ENCODE data around the gene ATXN1.
"Not testable (repeated sequence)": the region's sequence is repeated elsewhere in the genome, so short reads cannot be mapped to it uniquely, and the experiment has no call there.

Gene ATXN1

DNA sequence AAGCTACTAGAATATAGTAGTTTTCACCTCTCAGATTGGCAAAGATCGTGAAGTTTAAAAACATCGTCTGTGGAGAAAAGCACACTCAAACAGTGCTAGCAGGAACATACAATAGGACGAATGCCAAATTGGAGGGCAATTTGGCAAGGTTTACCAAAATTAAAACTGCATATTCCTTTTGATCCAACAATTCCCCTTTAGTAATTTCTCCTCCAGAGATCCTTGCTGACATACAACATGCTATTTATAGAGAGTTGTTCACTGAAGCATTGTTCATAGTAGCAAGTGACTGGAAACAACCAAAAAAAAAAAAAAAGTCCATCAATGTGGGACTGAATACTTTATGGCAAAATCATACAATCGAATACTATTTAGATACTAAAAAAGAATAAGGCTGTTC is 202.2 kb downstream of the ATXN1 start:
- DNase-seq, result no peak

DNA sequence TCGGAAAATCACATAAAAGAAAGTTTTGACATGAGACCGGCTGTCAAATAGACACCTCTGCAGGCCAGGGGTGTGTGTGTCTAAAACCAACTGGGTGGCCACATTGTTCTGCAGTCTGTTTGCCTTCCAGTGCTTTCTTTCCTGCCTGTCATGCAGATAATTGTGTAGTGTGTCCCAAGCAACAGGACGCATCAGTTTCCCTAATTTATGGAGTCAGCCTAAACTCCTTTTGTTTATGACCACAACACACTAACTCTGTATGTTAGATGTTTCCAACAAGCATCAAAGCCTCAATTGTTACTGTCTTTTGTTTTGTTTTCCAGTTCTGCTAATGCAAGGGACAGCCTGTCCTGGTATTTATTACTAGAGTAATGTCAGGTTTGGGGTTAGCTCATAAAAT is 205.7 kb downstream of the ATXN1 start:
- no peak for DNase-seq

DNA sequence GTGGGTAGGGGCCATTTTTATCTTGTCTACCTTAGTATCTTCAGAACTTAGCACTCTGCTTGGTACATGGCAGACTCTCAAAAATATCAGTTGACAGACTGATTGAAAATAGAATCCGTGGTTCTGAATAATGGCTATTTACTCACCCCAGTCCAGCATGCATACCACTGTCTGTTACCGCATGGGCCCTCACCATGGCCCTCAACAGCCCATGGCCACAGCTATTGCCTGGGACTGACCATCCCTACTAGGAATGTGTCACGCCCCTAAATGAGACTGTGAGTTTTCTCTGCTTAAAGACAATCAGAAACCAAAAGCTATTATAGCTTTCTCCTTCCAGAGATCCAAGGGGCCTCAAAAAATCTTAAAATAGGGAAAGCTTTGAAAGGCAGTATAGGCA is 207.7 kb downstream of the ATXN1 start:
- no peak for DNase-seq

DNA sequence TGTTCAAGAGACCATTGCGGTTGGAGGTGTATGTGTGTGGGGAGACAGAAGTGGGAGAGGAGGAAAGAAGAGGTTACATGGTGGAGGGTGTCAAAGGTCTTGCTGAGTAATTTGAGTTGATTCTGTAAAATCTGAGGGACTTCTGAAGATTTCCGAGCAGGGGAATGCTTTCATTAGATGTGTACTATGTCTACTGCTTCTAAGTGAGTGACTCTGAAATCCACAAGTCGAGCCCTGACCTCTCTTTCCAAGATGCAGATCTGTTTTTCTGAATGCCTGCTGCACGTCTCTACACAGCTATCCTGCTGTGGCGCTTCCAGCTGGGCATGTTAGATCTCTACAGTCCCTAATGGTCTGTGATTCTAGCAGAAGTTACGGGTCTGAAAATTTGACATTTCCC is 209.8 kb downstream of the ATXN1 start:
- no peak for DNase-seq

DNA sequence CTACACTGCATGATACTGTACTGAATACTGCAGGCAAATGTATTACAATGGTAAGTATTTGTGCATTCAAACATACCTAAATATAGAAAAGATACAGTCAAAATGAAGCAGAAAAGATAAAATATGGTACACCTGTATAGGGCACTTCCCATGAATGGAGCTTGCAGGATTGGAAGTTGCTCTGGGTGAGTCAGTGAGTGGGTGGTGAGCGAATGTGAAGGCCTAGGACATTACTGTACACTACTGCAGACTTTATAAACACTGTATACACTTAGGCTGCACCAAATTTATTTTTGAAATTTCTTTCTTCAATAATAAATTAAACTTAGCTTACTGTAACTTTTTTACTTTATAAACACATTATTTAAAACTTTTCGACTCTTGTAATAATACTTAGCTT is 213.1 kb downstream of the ATXN1 start:
- DNase-seq, result no peak

DNA sequence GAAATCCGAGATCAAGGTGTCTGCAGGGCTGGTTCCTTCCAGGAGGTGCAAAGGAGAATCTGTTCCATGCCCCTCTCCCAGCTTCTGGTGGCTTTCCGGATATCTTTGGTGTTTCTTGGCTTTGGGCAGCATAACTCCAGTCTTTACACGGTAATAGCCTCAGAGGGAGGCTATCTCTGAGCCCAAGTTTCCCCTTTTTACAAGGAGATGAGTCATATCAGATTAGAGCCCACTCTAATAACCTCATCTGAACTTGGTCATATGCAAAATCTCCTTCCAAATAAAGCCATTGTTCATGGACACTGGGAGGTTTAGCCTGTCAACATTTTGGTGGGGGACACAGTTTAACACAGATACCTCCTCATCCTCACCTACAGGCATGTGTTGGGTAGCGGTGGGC is 213.7 kb downstream of the ATXN1 start:
- no peak for DNase-seq

DNA sequence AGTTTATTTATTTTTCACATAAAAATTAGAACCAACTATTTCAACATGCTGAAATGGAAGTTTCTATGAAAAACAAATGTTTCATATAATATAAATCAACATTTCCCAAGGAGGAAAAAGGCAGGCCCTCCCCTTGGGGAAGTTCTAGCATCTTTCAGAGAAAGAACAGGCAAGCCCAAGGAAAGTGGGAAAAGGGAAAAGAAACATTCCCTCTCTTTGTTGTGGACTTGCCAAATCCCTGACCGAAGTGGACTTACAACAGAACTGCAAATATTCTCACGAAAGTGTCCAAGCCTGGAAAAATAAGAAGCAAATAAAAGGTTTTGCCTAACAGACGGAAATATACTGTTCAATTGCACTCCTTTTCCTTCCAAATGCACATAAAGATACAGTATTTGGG is 214.4 kb downstream of the ATXN1 start:
- DNase-seq, result no peak

DNA sequence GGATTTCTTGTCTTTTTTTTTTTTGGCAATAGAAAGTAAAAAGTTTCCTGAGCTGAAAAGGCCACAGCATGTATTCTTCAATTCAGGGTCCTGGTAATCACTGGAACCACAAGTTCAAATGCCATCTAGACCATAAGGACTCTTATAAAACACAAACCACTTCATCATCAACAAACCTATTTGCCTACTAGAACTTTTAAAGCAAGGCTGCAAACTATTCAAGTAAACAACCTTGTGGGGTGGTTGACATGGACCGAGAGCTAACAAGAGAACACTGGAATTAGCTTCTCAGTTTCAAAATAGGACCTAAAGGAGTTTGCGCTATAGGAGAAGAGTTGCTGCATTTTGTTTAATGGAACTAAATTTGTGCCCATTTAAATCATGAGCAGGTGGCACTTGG is 215.9 kb downstream of the ATXN1 start:
- no peak for DNase-seq

DNA sequence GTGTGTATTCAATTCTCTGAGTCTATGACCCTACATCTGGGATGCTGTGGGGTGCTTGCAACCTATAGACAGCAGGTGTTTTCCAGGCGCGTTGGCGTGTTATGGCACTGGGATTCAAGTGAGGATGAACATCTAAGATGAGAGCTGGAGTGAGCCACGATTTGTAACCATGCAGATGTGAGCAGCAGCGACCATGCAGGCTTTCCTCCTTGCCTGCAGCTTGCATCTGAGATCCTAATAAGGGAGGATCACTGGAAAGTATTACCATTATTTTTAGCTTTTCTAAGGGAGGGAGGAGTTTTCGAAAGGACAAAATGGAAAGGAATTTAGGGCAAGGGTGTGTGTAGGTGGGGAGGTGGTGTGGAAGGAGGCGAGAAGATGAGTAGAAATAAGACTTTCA is 216.7 kb downstream of the ATXN1 start:
- no peak for DNase-seq

DNA sequence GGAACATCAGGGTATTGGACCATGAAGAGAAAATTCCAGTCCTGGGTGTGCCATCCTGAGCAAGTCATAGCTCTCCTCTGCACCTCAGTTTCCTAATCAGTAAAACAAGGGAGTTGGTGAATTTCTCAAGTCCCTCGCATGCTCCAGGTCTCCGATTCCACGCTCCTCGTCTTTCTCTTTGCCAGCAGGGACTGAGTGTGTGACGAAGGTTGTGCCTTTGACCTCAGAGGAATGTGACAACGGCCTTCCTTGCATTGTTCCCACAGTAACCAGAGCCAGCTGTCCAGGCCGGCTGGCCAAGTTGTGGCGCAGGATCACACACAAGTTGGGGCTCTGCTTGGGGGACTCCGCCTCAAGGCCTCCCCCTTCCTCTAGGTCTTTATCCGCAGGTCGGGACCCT is 217.3 kb downstream of the ATXN1 start:
- DNase-seq, result no peak

DNA sequence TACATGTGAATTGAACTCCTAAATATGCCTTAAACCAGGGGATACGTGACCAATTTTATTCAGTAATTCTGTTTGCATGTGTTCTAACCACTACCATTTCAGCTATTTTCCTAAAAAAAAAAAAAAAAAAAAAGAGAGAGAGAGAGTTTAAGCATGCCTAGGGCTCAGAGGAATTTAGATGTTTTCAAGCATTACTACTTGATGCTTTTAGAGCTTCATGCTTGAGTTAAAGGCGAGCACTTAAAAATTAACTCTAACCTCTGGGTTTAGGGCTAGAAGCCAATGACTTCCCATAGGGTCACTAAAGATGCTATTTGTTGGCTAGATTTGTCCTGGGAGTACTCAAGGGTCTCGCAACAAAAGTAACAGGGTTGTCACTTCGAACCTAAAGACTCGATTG is 217.7 kb downstream of the ATXN1 start:
- DNase-seq, result no peak

DNA sequence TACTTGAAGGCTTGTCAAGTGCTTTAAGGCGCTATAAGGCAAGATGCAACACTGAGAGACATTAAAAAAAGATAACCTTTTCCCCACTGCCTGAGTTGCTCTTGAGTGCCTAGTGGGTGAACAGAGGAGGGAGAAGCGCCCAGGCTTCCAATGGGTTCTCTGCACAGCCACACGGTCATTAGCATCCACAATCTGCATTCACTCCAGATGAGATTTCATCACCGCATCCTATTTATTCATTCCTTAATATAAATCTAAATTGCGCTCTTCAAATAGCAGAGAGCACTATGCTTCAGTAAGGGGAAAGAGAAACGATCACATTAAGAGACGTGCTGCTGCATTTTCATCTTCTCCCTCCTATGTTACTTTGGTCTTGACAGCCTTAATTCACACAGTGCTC is 219.2 kb downstream of the ATXN1 start:
- DNase-seq, result no peak

DNA sequence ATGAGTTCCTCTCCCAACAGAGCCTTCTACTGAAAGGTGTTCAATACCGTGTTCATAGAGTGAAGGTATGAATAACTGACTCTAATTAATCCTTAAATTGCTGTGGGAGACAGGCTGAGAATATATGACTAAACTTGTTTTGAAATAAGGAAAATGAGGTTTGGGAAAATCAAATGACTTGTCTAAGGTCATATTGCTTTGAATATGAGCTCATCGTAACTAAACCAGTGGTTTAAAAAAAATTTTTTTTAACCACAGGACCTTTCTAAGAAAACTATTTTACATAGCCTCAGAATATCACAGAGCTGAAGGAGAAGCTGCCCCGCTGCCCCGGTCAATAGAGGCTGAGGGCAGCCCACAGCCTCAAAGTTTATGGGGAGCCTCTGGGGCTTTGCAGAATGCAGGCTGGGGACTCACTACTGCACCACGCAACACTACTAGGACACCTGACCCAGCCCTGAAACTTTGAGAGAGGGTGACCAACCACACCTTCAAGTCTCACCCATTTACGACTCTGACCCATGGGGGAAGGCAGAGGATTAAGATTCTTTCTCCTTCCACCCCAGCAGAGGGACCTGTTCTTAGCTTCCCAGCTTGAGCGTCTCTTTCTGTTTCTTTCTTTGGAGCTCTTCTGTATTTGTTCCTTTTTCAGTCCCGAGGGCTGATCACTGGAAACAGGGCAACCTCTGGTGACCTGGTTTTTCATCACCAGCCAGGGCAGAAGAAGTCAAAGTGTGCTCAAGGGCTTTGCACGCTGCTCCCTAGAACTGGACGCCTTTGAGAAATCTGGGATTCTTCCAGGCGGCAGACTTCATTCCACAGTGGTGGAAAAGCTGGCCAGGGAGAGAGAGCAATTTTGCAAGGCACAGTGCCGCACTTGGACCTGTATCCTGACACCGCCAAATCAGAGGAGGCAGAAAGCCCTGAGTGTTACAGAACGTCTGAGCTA is 220.2 kb downstream of the ATXN1 start:
- DNase-seq, result no peak

DNA sequence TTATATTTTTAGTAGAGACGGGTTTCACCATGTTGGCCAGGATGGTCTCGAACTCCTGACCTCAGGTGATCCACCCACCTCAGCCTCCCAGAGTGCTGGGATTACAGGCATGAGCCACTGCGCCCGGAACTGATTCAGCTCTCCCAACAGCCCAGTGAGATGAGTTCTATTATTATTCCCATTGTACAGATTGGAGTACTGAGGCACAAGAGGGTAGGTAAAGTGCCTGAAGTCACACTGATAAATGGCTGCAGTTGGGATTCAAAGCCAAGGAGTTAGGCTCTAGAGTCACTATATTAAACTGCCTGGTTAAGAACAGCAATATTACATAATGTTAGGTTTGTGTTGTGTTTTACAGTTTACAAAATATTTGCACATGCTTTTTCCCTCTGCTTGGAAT is 220.9 kb downstream of the ATXN1 start:
- not testable (repeated sequence) for DNase-seq

DNA sequence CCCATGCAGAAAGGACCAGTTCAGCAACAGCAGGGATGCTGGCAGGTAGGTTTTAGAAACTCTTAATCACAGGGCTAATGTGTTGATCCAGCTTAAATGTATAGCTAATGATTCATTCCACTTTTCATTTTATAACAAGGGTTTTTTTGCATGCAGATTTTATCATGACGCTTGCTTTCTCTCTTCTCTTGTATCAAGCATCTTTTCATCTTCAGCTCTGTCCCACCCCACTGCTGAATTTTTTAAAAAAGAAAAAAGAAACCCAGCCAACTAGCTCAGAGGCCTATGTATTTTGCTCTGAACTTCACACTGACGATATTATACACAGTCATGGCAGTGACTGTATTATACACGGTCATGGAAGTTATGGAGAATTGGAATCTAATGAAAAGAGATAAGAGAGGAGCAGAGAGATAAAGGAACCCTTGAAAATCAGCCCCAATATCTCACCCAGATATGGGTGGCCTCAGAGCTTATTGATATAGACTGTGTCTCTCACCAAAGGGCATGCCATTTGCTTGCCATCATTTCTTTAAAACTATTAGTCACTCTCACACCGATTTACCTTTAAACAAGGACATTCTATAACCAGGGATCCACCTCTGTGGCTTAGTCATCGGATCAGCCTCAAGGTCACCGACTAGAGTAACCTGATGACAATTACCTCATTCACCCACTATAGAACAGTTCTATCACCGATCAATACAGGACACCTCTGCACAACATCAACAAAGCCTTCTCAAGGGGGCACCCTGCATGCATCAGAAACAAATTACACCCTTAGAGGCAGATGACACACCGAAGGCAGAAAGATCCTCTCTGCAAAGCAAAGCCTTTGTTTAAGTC is 222.0 kb downstream of the ATXN1 start:
- no peak for DNase-seq

DNA sequence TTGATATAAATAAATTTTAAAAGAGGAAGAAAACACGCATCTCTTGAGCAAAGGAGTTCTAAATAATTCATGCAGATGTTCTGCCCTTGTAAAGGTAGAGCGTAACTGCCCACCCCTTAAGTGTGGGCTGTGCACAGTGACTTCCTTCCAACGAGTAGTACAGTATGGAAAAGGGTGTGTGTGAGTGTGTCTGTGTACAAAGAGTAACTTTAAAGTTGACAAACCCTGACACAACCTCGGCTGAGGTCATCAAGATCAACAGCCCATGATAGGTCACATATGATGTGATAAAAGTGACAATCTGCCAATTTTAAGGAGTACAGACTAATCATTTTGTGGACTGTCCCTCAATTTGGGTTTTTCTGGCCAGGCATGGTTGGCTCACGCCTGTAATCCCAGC is 225.7 kb downstream of the ATXN1 start:
- DNase-seq, result no peak

DNA sequence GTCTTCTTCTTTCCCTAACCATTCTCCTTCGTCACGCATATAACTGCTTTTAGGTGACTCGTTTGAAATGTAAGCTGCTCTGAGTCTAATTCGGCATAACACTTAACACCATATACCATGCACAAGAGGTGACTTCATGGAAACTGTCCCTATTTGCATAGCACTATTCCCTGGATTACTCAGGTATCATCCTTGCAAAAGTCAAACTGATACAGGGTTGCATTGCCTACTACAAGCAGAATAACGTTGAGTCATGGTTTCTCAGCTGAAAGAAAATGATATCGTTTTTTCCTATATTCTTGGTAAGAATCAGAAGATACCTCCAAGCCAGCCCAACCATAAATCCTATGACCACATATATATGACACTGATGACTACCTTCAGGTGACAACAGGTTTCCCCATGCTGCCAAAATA is 227.5 kb downstream of the ATXN1 start:
- DNase-seq, result no peak

DNA sequence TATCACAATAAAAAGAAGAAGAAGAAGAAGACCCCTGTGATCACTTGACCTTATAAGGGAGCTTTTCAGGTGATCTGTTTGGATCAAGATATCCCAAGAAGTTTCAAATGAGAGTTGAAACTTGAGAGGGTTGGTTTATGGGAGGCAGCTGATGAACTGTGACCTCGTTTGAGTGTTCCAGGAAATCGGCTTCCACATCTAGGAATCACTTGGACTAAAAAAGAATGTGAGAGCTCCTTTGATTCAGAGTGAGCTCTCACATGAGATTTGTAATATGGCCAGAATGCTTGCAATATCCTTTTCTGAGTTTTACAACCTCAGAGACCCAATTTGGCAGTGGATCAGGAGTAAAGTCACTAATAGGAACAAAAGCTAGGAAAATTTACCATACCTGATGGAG is 228.1 kb downstream of the ATXN1 start:
- no peak for DNase-seq

DNA sequence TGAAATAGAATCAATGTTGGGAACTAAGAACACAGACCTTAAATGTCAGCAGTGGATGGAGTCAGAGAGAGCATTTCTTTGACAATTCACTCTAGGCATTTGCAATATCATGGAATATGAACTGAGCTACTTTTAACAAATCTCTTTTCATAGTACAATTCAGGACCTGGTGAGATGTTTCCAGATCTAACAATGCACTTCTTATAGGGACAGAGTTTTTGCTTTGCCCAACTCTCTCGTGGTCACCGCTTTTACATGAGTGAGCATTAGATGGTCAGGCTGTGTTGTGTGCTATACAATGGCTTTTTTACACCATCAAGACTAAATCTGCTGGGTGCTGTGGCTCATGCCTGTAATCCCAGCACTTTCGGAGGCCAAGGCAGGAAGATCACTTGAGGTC is 233.6 kb downstream of the ATXN1 start:
- DNase-seq, result no peak

DNA sequence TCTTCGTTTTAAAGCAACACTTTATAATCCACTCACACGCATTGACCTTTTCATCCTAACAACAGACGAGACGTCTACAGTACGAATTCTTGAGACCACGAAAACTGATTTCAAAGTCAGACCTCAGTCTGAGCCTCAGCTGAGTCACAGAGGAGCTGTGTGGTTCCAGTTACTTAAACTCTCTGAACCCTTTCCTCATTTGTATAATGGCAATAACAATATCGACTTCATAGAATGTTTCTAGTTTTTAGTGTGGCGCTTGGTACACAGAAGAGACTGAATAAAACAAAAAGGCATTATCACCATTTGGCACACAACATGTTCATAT is 236.9 kb downstream of the ATXN1 start:
- DNase-seq, result no peak

DNA sequence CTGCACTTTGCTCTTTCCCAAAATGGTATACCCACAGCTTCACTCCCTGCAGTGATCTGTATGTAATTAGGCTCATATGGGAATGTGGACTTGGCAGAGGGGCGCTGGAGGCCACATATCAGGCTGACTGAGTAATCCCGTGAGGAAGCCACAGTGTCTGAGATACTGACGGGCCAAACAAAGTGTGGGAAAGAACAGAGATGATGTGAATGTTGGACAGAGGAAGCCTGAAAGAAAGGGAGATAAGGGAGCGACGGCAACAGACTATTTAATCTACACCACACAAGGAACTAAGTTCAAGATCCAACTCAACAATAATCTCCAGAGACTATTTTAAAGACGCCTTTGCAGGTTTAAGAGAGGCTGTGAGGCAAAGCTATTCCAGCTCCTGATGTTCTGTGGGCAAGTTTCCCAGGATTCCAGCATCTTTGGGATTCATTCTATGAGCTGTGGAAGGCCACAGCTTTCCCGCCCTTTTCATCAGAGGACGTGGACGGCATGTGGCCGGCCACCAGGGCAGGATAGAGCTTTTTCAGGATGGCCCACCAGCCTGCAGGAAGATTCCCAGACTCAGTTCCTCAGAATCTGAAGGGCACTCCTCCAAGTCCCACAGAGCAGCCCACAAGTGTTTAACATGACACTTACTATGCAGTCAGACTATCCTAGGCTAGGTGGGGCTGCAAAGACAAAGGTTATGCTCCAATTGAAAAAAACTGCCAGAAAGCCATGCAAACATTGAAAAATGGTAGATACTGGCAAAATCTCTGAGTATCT is 237.5 kb downstream of the ATXN1 start:
- DNase-seq, result no peak

DNA sequence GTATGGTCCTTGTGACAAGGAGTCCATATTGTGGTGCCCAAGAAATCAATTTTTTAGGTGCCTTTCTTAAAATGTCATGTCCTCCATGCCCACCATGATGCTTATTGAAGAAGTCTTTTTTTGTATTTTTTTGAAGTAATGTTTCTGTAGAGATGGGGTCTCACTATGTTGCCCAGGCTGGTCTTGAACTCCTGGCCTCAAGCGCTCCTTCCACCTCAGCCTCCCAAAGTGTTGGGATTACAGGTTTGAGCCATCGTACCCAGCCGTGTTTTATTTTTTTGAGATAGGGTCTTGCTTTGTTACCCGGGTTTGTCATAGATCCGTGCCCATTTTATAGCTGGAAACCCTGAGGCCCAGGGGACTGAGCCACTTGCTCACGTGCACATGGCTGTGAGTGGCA is 238.3 kb downstream of the ATXN1 start:
- no peak for DNase-seq

DNA sequence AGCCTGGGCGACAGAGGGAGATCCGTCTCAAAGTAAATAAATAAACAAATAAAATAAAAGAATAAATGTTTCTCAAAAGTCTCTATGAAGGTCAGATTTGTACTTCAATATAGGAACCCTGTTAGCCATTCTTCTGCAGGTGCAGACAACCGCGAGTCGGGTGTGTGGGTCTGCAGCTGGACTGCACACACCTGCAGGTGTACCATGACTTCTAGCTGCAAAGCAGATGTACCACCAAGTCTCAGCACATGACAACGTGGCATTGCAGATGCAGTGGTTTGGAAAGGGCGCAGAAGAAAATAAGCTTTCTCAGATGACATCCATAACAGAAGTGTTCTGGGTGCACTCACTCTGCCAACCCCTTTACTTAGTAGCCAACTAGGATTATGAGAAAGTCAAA is 239.7 kb downstream of the ATXN1 start:
- DNase-seq, result no peak

All from CD4-positive, alpha-beta T cell treated with Interferon alpha-2 for 1 hour (primary cell).